ENCODE measurements around the gene VPS16.

- no peak for TF ChIP-seq CTCF (conservative IDR thresholded peaks at IDR 0.05; ENCODE audit: low read depth, low read length)
- no peak for TF ChIP-seq BHLHE40 (IDR thresholded peaks at IDR 0.05; ENCODE audit: low read depth, low read length)
- no peak for TF ChIP-seq MAFK (IDR thresholded peaks at IDR 0.05; ENCODE audit: low read depth, low read length)
Measured at GRCh38 chr20:2825761-2826160, 14.8 kb upstream of the VPS16 start.
